ENCODE measurements around the gene RPL41. TPM values are rescaled to one million over a fixed set of nuclear protein-coding genes. Genes with fewer than 3 reads are reported as not detected.

The RPL41 gene
- total RNA-seq, 4 donors from 2014 or later: 1,323 to 2,217 (median 1,977) TPM

- intact Hi-C loops (cut with DNase I; ENCODE audit: low total_unique reads): loop anchor here (1.0 to 5.0 kb wide), 10 partner anchors 41 to 1729 kb away; partner anchors contain the start of genes ANKRD52, CD63, CNPY2 and CTDSP2
- Histone ChIP-seq H3K4me1 (peaks cover 44 to 49% of the 10 kb centered on the region in 2 donors), H3K27ac (peak within 1 kb of the TSS; percentile 93 to 99 (median 98)), H3K36me3 (peaks cover 0 to 17% of the 10 kb centered on the region in 2 donors), H3K9me3 (no peaks in the 10 kb centered on the region), H3K4me3 (peak within 1 kb of the TSS; percentile 82 to 94 (median 88)), H3K27me3 (no peaks in the 10 kb centered on the region)
- TF ChIP-seq POLR2A (IDR thresholded peaks at IDR 0.05): peak; percentile 91 to 96
- TF ChIP-seq, protein P1, sequence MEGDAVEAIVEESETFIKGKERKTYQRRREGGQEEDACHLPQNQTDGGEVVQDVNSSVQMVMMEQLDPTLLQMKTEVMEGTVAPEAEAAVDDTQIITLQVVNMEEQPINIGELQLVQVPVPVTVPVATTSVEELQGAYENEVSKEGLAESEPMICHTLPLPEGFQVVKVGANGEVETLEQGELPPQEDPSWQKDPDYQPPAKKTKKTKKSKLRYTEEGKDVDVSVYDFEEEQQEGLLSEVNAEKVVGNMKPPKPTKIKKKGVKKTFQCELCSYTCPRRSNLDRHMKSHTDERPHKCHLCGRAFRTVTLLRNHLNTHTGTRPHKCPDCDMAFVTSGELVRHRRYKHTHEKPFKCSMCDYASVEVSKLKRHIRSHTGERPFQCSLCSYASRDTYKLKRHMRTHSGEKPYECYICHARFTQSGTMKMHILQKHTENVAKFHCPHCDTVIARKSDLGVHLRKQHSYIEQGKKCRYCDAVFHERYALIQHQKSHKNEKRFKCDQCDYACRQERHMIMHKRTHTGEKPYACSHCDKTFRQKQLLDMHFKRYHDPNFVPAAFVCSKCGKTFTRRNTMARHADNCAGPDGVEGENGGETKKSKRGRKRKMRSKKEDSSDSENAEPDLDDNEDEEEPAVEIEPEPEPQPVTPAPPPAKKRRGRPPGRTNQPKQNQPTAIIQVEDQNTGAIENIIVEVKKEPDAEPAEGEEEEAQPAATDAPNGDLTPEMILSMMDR (IDR thresholded peaks at IDR 0.05 in 4 of 5, conservative IDR thresholded peaks at IDR 0.05 in 1 of 5): peak; percentile 29 to 76 (median 58)
- in situ Hi-C loops (cut with MboI; ENCODE audit: low sequenced_read_pairs in 4 of 4): loop anchor here in 1 of 4 donors (10.0 kb wide), 1 partner anchor 107 kb away; the partner anchor contains the start of genes NABP2 and RNF41
- ATAC-seq: peak; percentile 76
- peak; percentile 98 to 99 for DNase-seq
Observed at GRCh38 chr12:56117778-56118687, 1.6 kb downstream of the RPL41 start, which contains the start of gene ZC3H10. Gene ZC3H10, plus strand, starts transcription at chr12:56118266. Its CDS starts 2,297 bp downstream, at chr12:56120563.

DNA sequence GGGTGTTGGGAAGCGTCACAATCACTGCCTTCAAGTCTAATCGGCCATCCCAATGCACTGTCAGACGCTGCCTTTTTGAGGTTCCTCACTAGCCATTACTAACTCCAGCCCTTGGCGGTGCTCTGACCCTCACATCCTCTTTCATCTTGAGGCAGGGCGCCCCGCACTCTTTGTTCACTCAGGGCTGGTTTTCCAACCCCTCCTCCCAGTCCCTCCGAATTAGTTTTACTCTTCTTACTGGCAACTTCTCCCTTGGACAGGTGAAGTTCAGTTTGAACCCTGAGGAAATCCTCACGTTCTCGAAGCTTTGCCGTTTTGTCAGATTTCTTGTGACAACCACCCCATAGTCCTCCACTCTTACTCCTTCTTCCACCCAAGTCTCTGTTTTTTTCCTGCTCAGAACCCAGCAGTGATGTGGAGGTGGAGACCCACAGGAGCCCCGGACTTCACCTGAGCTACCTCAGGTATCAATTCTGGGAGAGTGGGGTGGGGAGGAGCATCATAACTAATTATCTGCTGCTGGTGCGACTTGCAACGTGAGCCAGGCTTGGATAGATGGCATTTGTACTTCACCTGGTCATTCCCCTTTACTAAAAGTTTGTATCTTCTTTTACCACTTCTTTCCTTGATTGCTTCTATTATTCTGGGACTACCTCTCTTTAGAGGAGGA is 2.4 kb downstream of the RPL41 start:
- peak in 1 of 2 donors; percentile 2 for ATAC-seq
- no peaks in the 10 kb centered on the region for H3K27me3 ChIP-seq
- intact Hi-C loops (cut with DNase I; ENCODE audit: low total_unique reads) (loop anchor here (1.0 to 5.0 kb wide), 11 partner anchors 8 to 1728 kb away; partner anchors contain the start of genes ANKRD52, CD63, CNPY2 and CTDSP2), in situ Hi-C loops (cut with MboI; ENCODE audit: low sequenced_read_pairs in 4 of 4) (loop anchor here in 1 of 4 donors (10.0 kb wide), 1 partner anchor 106 kb away; the partner anchor contains the start of genes NABP2 and RNF41)
- H3K36me3 ChIP-seq: peaks cover 0 to 14% of the 10 kb centered on the region in 2 donors
- H3K4me3 ChIP-seq: peak overlapping the region; percentile 77 to 94 (median 88)
- no peak for TF ChIP-seq POLR2A (IDR thresholded peaks at IDR 0.05)
- TF ChIP-seq, protein P1 (IDR thresholded peaks at IDR 0.05 in 4 of 5, conservative IDR thresholded peaks at IDR 0.05 in 1 of 5): no peak
- H3K9me3 ChIP-seq: no peaks in the 10 kb centered on the region
- DNase-seq: no peak
- H3K27ac ChIP-seq: peak overlapping the region; percentile 93 to 99 (median 98)
- peaks cover 44 to 55% of the 10 kb centered on the region in 2 donors for H3K4me1 ChIP-seq

DNA sequence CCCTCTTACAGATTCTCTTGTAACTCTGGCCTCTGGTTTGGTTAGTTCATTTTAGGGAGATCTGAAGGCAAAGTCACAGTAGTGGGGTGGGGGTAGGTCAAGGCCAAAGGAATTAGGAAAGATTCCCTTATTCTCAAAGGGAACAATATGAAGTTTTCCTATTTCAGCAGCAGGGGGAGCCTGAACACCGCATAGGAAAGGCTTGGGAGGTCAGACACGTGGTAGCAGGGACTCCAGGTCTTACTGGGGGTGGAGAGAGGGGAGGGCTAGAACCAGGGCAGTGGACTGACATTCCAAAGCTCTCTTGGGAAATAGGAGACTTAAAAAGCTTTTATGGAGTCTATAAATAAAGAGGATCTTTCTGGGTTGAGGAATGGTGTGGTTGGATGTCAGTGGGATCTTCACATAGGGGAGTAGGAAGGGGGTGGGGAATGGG is 2.9 kb downstream of the RPL41 start:
- Histone ChIP-seq H3K36me3 (peaks cover 0 to 14% of the 10 kb centered on the region in 2 donors), H3K27me3 (no peaks in the 10 kb centered on the region), H3K4me3 (peak overlapping the region; percentile 77 to 94 (median 88)), H3K4me1 (peaks cover 47 to 58% of the 10 kb centered on the region in 2 donors), H3K9me3 (no peaks in the 10 kb centered on the region), H3K27ac (peak overlapping the region; percentile 93 to 99 (median 98))
- TF ChIP-seq, protein P1 (IDR thresholded peaks at IDR 0.05 in 4 of 5, conservative IDR thresholded peaks at IDR 0.05 in 1 of 5): peak; percentile 86 to 91 (median 90)
- TF ChIP-seq POLR2A (IDR thresholded peaks at IDR 0.05): no peak
- ATAC-seq: peak; percentile 55
- in situ Hi-C loops (cut with MboI; ENCODE audit: low sequenced_read_pairs in 4 of 4) (loop anchor here in 1 of 4 donors (10.0 kb wide), 1 partner anchor 105 kb away; the partner anchor contains the start of genes NABP2 and RNF41), intact Hi-C loops (cut with DNase I; ENCODE audit: low total_unique reads) (loop anchor here (1.0 to 5.0 kb wide), 9 partner anchors 8 to 1728 kb away; partner anchors contain the start of genes ANKRD52, CD63, CNPY2 and CTDSP2)
- peak; percentile 84 to 90 for DNase-seq

All from gastrocnemius medialis (tissue), 4 donors.